GM12878 (cell line): Measurements from ENCODE around the gene ZSCAN10. TPM values are rescaled to one million over a fixed set of nuclear protein-coding genes. Genes with fewer than 3 reads are reported as not detected.
A peak's percentile ranks its signal among the peaks of the same experiment; 100 is the strongest.
"Not testable (repeated sequence)": the region's sequence is repeated elsewhere in the genome, so short reads cannot be mapped to it uniquely, and the experiment has no call there.

Source experiments
- ATAC-seq: fragments of 200-7000 bp; cut with Tn5 transposase; 3 replicates; pipeline ENCODE4 v1.9.1; 2020; ENCODE audit warnings: mild to moderate bottlenecking, moderate library complexity
- BruUV-seq: library from RNA; stranded (reverse); fragments of 400-500 nt; replicated peaks from 2 replicates; lab custom pipeline; 2021; lab: Mats Ljungman, UMichigan
- CTCF ChIA-PET: fragments of 300-600 bp; sonication (Branson Sonifier 250); formaldehyde crosslinking; extraction: SDS; loops from one replicate; lab custom pipeline; 2021; ENCODE audit warnings: inconsistent platforms; lab: Yijun Ruan, JAX
- POLR2A ChIA-PET: fragments of 350-600 bp; formaldehyde crosslinking; extraction: SDS; loops from one replicate; lab custom pipeline; 2021; ENCODE audit warnings: inconsistent platforms; lab: Charles Lee
- RAD21 ChIA-PET: fragments of 300-600 bp; sonication (Branson Sonifier 250); formaldehyde crosslinking; loops from one replicate; lab custom pipeline; 2023; ENCODE audit warnings: antibody characterized with exemption; ENCODE audit not compliant: unreplicated experiment; lab: Charles Lee
- SMC1A ChIA-PET: fragments of 300-600 bp; sonication (Branson Sonifier 250); formaldehyde crosslinking; loops from one replicate; lab custom pipeline; 2023; ENCODE audit not compliant: unreplicated experiment, uncharacterized antibody; lab: Charles Lee
- DNase-seq: peaks from one replicate; pipeline ENCODE4 v3.0.0-alpha.2; 2011; ENCODE audit warnings: low read depth, low spot score
- FAIRE-seq: peaks from 3 replicates; lab custom pipeline; 2011; peaks lifted over from hg19 to GRCh38; lab: Jason Lieb, UNC
- H2AFZ ChIP-seq: 2 replicates; pipeline ENCODE4 v1.6.0; 2011; ENCODE audit warnings: low read depth, low read length, control low read depth; ENCODE audit not compliant: control insufficient read depth
- H3K27ac ChIP-seq: 2 replicates; pipeline ENCODE4 v1.5.1; 2011; ENCODE audit warnings: control low read depth; ENCODE audit not compliant: control insufficient read depth, insufficient read depth
- H3K27me3 ChIP-seq, 2 experiments: replicated peaks in 1 of 2; 2 replicates each; pipeline versions ENCODE4 v1.6.0 to v1.6.1; 2011; ENCODE audit warnings: low read length in 1 of 2; ENCODE audit not compliant: control insufficient read depth in 2 of 2, insufficient read depth in 2 of 2
- H3K36me3 ChIP-seq, 2 experiments: 2 replicates each; pipeline ENCODE4 v1.5.1; 2011; ENCODE audit warnings: low read length in 1 of 2; ENCODE audit not compliant: control insufficient read depth in 2 of 2, insufficient read depth in 2 of 2
- H3K4me1 ChIP-seq: 2 replicates; pipeline ENCODE4 v1.6.1; 2011; ENCODE audit warnings: mild to moderate bottlenecking, low read length, moderate library complexity, mixed read lengths; ENCODE audit not compliant: control insufficient read depth, insufficient read depth
- H3K4me2 ChIP-seq: 2 replicates; pipeline ENCODE4 v1.6.0; 2011; ENCODE audit warnings: control low read depth; ENCODE audit not compliant: control insufficient read depth, insufficient read depth
- H3K4me3 ChIP-seq: fragments of 200-600 bp; sonication (generic); 2 replicates; pipeline ENCODE4 v1.5.1; 2016
- H3K79me2 ChIP-seq: 2 replicates; pipeline ENCODE4 v1.6.0; 2011; ENCODE audit warnings: low read length; ENCODE audit not compliant: control insufficient read depth, insufficient read depth
- H3K9ac ChIP-seq: 2 replicates; pipeline ENCODE4 v1.8.0; 2011; ENCODE audit warnings: low read length, control low read depth, mixed read lengths; ENCODE audit not compliant: control insufficient read depth, insufficient read depth
- H3K9me3 ChIP-seq: replicated peaks from 3 replicates; pipeline ENCODE4 v1.5.1; 2011; ENCODE audit warnings: mild to moderate bottlenecking, low read length; ENCODE audit not compliant: control insufficient read depth, insufficient read depth
- H4K20me1 ChIP-seq: 2 replicates; pipeline ENCODE4 v1.6.0; 2011; ENCODE audit not compliant: control insufficient read depth, insufficient read depth
- BACH1 ChIP-seq: fragments of 450-650 bp; IDR thresholded peaks from 2 replicates; pipeline ENCODE4 v1.6.1; 2017; ENCODE audit warnings: mild to moderate bottlenecking, borderline replicate concordance
- CREB1 ChIP-seq: IDR thresholded peaks from 2 replicates; pipeline ENCODE4 v1.6.1; 2012; ENCODE audit warnings: low read depth, mild to moderate bottlenecking, inconsistent platforms
- EP300 ChIP-seq, 2 experiments: fragments of 150-350 bp in 1 of 2; IDR thresholded peaks; 2 replicates each; pipeline ENCODE4 v1.6.1; 2011 to 2012; ENCODE audit warnings: low read depth in 2 of 2, low read length in 2 of 2, borderline replicate concordance in 1 of 2, improper control_type of control experiment in 1 of 2, inconsistent platforms in 1 of 2; ENCODE audit not compliant: control insufficient read depth in 1 of 2
- GABPA ChIP-seq: IDR thresholded peaks from 2 replicates; pipeline ENCODE4 v1.6.1; 2014; ENCODE audit warnings: antibody characterized with exemption, low read depth, mild to moderate bottlenecking, inconsistent platforms
- KLF5 ChIP-seq: fragments of 450-650 bp; IDR thresholded peaks from 2 replicates; pipeline ENCODE4 v1.6.1; 2014; ENCODE audit warnings: mild to moderate bottlenecking; ENCODE audit not compliant: partially characterized antibody
- MYC ChIP-seq: IDR thresholded peaks from 2 replicates; pipeline ENCODE4 v1.6.1; 2011; ENCODE audit warnings: mild to moderate bottlenecking, low read length, moderate library complexity, inconsistent platforms; ENCODE audit not compliant: insufficient read depth, insufficient replicate concordance, insufficient read length, severe bottlenecking
- SMARCA5 ChIP-seq: fragments of 450-650 bp; IDR thresholded peaks from 2 replicates; pipeline ENCODE4 v1.6.1; 2017; ENCODE audit warnings: mild to moderate bottlenecking
- STAT1 ChIP-seq: fragments of 450-650 bp; conservative IDR thresholded peaks from 2 replicates; pipeline ENCODE4 v1.6.1; 2014; ENCODE audit warnings: antibody characterized with exemption, mild to moderate bottlenecking
- ZBTB11 ChIP-seq: fragments of 450-650 bp; formaldehyde crosslinking; IDR thresholded peaks from 2 replicates; pipeline ENCODE4 v1.5.0; 2022; ENCODE audit warnings: mild to moderate bottlenecking, missing genetic modification characterization
- WGBS: methylation state at CpG from one replicate; pipeline ENCODE4 v1.1.6; 2016; ENCODE audit warnings: low lambda C conversion rate; ENCODE audit not compliant: insufficient replicate concordance, insufficient coverage; ENCODE audit errors: missing lambda C conversion rate; 5-methylcytosine and 5-hydroxymethylcytosine counted together
- in situ Hi-C: fragments of 300-500 bp; cut with MboI; formaldehyde crosslinking; loops from 9 replicates; pipeline ENCODE4 v1.14.3; 2018; ENCODE audit warnings: mixed read lengths
- intact Hi-C: fragments of 100-400 bp; cut with micrococcal nuclease; formaldehyde crosslinking; loops from one replicate; pipeline ENCODE4 v1.14.2; 2022; ENCODE audit not compliant: unreplicated experiment
- polyA plus RNA-seq, 11 experiments: library from polyadenylated mRNA; depleted of rRNA in 4 of 11; unstranded in 6 of 11; stranded (reverse) in 5 of 11; fragments of >200 nt; fragmentation: Nextera tagmentation in 4 of 11; fragmentation: Illumina TruSeq in 1 of 11; extraction: Ambion mirVana in 4 of 11; extraction: Trizol in 1 of 11; gene quantifications; 1 replicate in 1 of 11; 2 replicates in 10 of 11; pipeline versions ENCODE4 v1.2.1 to v1.2.3, GENCODE V29; 2011 to 2016; ENCODE audit warnings: inconsistent platforms in 2 of 11, missing spikeins in 2 of 11, low read depth in 1 of 11
- total RNA-seq, 4 experiments: library from RNA; depleted of rRNA in 3 of 4; stranded (reverse); fragments of >200 nt in 3 of 4; fragmentation: Illumina TruSeq in 1 of 4; extraction: Trizol in 1 of 4; gene quantifications; 2 replicates each; pipeline versions ENCODE4 v1.2.1 to v1.2.3, GENCODE V29; 2013 to 2021
- TF ChIP-seq, protein P1 (sequence below): IDR thresholded peaks from 2 replicates; pipeline ENCODE4 v1.6.1; 2011; ENCODE audit warnings: borderline replicate concordance, low read depth, mild to moderate bottlenecking, moderate library complexity, low read length; ENCODE audit not compliant: insufficient read depth, poor library complexity, severe bottlenecking

Gene ZSCAN10
- total and polyA plus RNA-seq, 10 of the 15 experiments (the other 5 are each of a cell fraction or from before 2014, with no cell fraction given), result 0.06 to 0.33 TPM; not detected in 8

DNA sequence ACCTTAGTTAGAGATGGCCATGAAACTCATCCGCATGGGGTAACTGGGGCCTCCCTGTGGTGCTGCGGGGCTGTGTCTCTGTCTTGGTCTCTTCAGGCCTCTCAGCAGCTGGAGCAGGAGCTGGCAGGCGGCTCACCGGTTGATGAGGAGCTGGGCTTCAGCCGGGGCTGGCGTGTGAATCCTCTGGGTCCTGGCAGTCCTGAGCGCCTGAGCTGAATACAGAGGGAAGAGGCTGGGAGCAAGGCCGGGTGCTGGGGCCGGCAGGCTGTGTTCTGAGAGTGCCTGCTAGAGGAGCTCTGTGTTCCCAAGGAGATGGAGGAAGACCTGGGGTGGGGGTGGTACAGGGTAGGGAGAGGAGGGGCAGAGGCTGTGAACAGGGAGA lies 43.4 kb downstream of the ZSCAN10 start:
- ChIA-PET SMC1A (interaction anchor here (1.7 kb wide), 1 partner anchor 23 kb away, joined by 5 read pairs; no protein-coding TSS in a partner anchor), RAD21 (interaction anchor here (1.0 kb wide), 1 partner anchor 74 kb away, joined by 3 read pairs; no protein-coding TSS in a partner anchor), CTCF (interaction anchor here (1.7 kb wide), 2 partner anchors 24 to 52 kb away, joined by 4 to 5 read pairs; no protein-coding TSS in a partner anchor)
- H3K9ac ChIP-seq, H3K9me3 ChIP-seq, H2AFZ ChIP-seq, H3K27me3 ChIP-seq, DNase-seq, H3K27ac ChIP-seq, H3K79me2 ChIP-seq, FAIRE-seq, ATAC-seq, POLR2A ChIA-PET, H3K4me3 ChIP-seq, H4K20me1 ChIP-seq, BruUV-seq, in situ Hi-C loops, H3K36me3 ChIP-seq, intact Hi-C loops: not testable (repeated sequence)
- peaks cover 16% of the 10 kb centered on the region for H3K4me1 ChIP-seq
- WGBS, result 90% methylated on average over 9 of the region's 9 CpGs
- H3K4me2 ChIP-seq, result 0 out of 2 replicates have a peak overlapping the region, but pooled peaks have one; percentile 9

DNA sequence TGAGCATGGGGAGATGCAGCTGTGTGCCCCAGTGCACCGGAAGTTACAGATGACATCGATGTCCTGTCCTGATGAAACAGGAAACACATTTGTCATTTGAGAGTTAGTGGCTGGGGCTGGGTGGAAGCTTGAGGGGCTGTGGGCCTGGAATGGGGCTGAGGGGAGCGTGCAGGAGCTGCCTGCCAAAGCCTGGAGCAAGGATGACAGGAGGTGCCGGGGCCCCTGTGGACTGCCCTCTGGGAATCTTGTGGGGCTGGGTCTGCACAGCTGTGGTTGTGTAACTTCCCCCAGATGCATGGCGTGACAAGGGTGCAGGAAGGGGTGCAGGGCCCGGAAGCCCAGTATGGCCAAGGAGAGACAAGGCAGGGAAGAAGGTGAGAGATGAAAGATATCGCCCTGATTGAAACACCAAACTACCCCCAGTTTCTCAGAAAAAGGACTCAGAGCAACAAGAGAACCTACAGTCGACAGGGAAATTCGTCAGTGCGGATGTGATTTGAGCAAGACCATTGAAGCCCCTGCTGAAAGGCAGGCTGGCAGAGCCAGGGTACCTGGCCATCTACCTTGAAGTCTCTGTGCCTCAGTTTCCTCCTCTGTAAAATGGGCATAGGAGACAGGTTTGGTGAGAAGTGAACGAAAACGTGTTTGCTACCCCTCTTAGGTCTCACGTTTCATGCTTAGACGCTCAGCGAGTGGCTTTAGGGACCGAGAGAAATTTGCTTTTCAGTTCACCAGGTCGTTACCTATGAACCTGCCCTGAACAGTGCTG lies 43.9 kb downstream of the ZSCAN10 start:
- Histone ChIP-seq H4K20me1 (no peaks in the 10 kb centered on the region), H3K27ac (no peak overlapping the region), H3K36me3 (no peaks in the 10 kb centered on the region), H2AFZ (no peak overlapping the region), H3K9ac (no peak overlapping the region), H3K4me3 (no peak overlapping the region), H3K4me1 (peaks cover 16% of the 10 kb centered on the region), H3K4me2 (0 out of 2 replicates have a peak overlapping the region, but pooled peaks have one; percentile 9), H3K79me2 (no peaks in the 10 kb centered on the region), H3K27me3 (no peaks in the 10 kb centered on the region), H3K9me3 (no peaks in the 10 kb centered on the region)
- intact Hi-C loops (no loop called here), in situ Hi-C loops (no loop called here)
- ChIA-PET POLR2A (no interaction called here), RAD21 (no interaction called here), SMC1A (interaction anchor here (1.7 kb wide), 1 partner anchor 23 kb away, joined by 5 read pairs; no protein-coding TSS in a partner anchor), CTCF (interaction anchor here (1.1 to 1.7 kb wide), 2 partner anchors 23 to 51 kb away, joined by 4 read pairs; no protein-coding TSS in a partner anchor)
- no peak for DNase-seq
- no peak for FAIRE-seq
- WGBS, result 48% methylated on average over 17 of the region's 17 CpGs
- ATAC-seq, result no peak
- no TSS peak for BruUV-seq
- TF ChIP-seq KLF5 (no peak), BACH1 (no peak), GABPA (peak; percentile 71; the same call in 1 of the 2 replicates), STAT1 (no peak), CREB1 (peak; percentile 82), SMARCA5 (no peak), ZBTB11 (CRISPR knock-in tag) (no peak), MYC (no peak), EP300 (IDR thresholded peaks at IDR 0.05; ENCODE audit: borderline replicate concordance in 1 of 2, control insufficient read depth in 1 of 2, low read depth in 2 of 2, low read length in 2 of 2) (no peak)
- TF ChIP-seq, protein P1, sequence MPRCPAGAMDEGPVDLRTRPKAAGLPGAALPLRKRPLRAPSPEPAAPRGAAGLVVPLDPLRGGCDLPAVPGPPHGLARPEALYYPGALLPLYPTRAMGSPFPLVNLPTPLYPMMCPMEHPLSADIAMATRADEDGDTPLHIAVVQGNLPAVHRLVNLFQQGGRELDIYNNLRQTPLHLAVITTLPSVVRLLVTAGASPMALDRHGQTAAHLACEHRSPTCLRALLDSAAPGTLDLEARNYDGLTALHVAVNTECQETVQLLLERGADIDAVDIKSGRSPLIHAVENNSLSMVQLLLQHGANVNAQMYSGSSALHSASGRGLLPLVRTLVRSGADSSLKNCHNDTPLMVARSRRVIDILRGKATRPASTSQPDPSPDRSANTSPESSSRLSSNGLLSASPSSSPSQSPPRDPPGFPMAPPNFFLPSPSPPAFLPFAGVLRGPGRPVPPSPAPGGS, result no peak
